ENCODE measurements around the gene SMARCC2. TPM values are rescaled to one million over a fixed set of nuclear protein-coding genes. Genes with fewer than 3 reads are reported as not detected.
"Not testable (repeated sequence)": the region's sequence is repeated elsewhere in the genome, so short reads cannot be mapped to it uniquely, and the experiment has no call there.

SMARCC2 gene
- total RNA-seq, 1 experiment from 2014 or later = 38.4 TPM

DNA sequence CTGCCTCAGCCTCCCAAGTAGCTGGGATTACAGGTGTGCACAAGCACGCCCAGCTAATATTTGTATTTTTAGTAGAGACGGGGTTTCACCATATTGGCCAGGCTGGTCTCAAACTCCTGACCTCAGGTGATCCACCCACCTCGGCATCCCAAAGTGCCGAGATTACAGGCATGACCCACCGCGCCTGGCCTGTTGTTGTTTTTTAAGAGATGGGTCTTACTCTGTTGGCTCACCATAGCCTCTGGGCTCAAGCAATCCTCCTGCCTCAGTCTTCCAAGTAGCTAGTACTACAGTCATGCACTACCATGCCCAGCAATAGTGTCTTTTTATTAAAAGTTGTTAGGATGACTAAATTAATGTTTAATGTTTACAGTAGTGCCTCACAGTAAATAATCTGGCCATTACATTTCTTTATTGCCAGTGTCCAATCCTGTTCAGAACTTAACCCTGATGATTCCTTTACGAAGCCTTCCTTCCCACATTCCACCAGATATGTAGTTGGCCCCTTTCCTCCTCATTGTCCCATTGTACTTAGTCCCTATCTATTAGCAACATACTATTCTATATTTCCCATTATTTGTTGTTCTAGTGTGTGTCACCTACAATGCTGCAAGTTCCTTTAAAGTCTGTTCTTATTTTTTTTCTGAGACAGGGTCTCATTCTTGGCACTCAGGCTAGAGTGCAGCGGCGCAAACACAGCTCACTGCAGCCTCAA, 8.8 kb upstream of the SMARCC2 start:
- Histone ChIP-seq H4K20me1 (ENCODE audit: low read length) (no peaks in the 10 kb centered on the region), H3K4me3 (ENCODE audit: low read length) (no peak overlapping the region), H3K9me3 (ENCODE audit: low read length) (no peaks in the 10 kb centered on the region), H3K4me1 (ENCODE audit: insufficient read depth, low read length) (no peaks in the 10 kb centered on the region), H3K27ac (ENCODE audit: low read length) (no peak overlapping the region), H3K79me2 (ENCODE audit: low read length) (no peaks in the 10 kb centered on the region), H3F3A (ENCODE audit: low read length, unreplicated experiment) (no peaks in the 10 kb centered on the region), H3K9me2 (replicated peaks; ENCODE audit: low read length) (no peaks in the 10 kb centered on the region), H3K27me3 (ENCODE audit: low read length) (no peaks in the 10 kb centered on the region), H3K36me3 (ENCODE audit: low read depth, low read length) (no peaks in the 10 kb centered on the region), H3K9ac (ENCODE audit: low read length) (no peak overlapping the region), H2AFZ (ENCODE audit: low read length) (no peak overlapping the region), H3K4me2 (ENCODE audit: low read length) (no peak overlapping the region)
- ATAC-seq (peak; percentile 16; the same call in 1 of the 2 replicates), DNase-seq (no peak)
- ChIA-PET POLR2A (ENCODE audit: unreplicated experiment) (no interaction called here), CTCF (no interaction called here)
- intact Hi-C loops (cut with micrococcal nuclease) = loop anchor here (10.0 kb wide), 1 partner anchor 267 kb away; the partner anchor contains the start of gene SPRYD4
- no TSS peak for BruUV-seq (replicated peaks)
- TF ChIP-seq EZH2phosphoT487 (IDR thresholded peaks at IDR 0.05; ENCODE audit: borderline replicate concordance, low read length) (no peak), CTCF (conservative IDR thresholded peaks at IDR 0.05; ENCODE audit: low read depth, low read length) (no peak), EZH2 (IDR thresholded peaks at IDR 0.05; ENCODE audit: low read length, unreplicated experiment) (no peak)

DNA sequence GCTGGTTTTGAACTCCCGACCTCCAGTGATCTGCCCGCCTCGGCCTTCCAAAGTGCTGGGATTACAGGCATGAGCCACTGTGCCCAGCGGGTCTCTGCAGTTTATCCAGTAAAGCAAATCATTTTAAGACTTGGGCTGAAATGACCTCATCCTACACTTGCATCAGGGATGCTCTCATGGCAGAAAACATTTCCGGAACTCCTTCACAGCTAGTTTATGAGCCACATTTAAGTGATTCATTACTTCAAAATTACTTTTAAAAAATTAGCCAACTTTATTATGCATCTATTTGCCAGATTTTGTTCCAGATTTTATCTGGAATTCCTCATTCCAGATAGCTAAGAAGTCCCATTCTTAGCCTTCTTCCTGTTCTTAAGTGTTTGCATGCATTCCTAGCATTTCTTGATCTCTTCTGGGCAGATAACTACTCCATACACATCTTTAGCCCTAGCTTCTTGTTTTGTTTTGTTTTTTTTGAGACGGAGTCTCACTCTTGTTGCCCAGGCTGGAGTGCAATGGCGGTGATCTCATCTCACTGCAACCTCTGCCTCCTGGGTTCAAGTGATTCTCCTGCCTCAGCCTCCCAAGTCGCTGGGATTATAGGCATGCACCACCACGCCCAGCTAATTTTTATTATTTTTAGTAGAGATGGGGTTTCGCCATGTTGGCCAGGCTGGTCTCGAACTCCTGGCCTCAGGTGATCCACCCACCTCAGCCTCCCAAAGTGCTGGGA, 7.7 kb upstream of the SMARCC2 start:
- peak; percentile 50 for DNase-seq
- not testable (repeated sequence) for H3K27me3 ChIP-seq (ENCODE audit: low read length); H3K9me3 ChIP-seq (ENCODE audit: low read length); H3K4me1 ChIP-seq (ENCODE audit: insufficient read depth, low read length); H4K20me1 ChIP-seq (ENCODE audit: low read length); H3K27ac ChIP-seq (ENCODE audit: low read length); H3K36me3 ChIP-seq (ENCODE audit: low read depth, low read length); H3K9ac ChIP-seq (ENCODE audit: low read length); H3K4me3 ChIP-seq (ENCODE audit: low read length); H3K9me2 ChIP-seq (replicated peaks; ENCODE audit: low read length); H2AFZ ChIP-seq (ENCODE audit: low read length); BruUV-seq (replicated peaks); H3K4me2 ChIP-seq (ENCODE audit: low read length); H3K79me2 ChIP-seq (ENCODE audit: low read length); H3F3A ChIP-seq (ENCODE audit: low read length, unreplicated experiment)
- intact Hi-C loops (cut with micrococcal nuclease) = loop anchor here (10.0 kb wide), 1 partner anchor 268 kb away; the partner anchor contains the start of gene SPRYD4
- POLR2A ChIA-PET (ENCODE audit: unreplicated experiment) = interaction anchor here (0.6 kb wide), 1 partner anchor 11 kb away, joined by 34 read pairs; no protein-coding TSS in a partner anchor
- ATAC-seq = peak; percentile 58
- CTCF ChIA-PET = interaction anchor here (0.7 to 0.9 kb wide), 2 partner anchors 9 to 25 kb away, joined by 3 to 4 read pairs; partner anchors contain the start of gene RNF41

- BruUV-seq (replicated peaks) = no TSS peak
- no peaks in the 10 kb centered on the region for H4K20me1 ChIP-seq (ENCODE audit: low read length)
- TF ChIP-seq EZH2 (IDR thresholded peaks at IDR 0.05; ENCODE audit: low read length, unreplicated experiment) (no peak), CTCF (conservative IDR thresholded peaks at IDR 0.05; ENCODE audit: low read depth, low read length) (peak; percentile 90), EZH2phosphoT487 (IDR thresholded peaks at IDR 0.05; ENCODE audit: borderline replicate concordance, low read length) (no peak)
Observed at GRCh38 chr12:56193025-56193578, 3.8 kb upstream of the SMARCC2 start.

More at GRCh38 chr12:56193025-56193578, 3.8 kb upstream of the SMARCC2 start:
- Histone ChIP-seq H3K4me3 (ENCODE audit: low read length) (no peak overlapping the region), H2AFZ (ENCODE audit: low read length) (peak overlapping the region; percentile 82), H3K4me1 (ENCODE audit: insufficient read depth, low read length) (peaks cover 10% of the 10 kb centered on the region), H3K27ac (ENCODE audit: low read length) (no peak overlapping the region), H3K4me2 (ENCODE audit: low read length) (no peak overlapping the region), H3K79me2 (ENCODE audit: low read length) (peaks cover 9% of the 10 kb centered on the region), H3K36me3 (ENCODE audit: low read depth, low read length) (no peaks in the 10 kb centered on the region), H3F3A (ENCODE audit: low read length, unreplicated experiment) (no peaks in the 10 kb centered on the region), H3K9me3 (ENCODE audit: low read length) (no peaks in the 10 kb centered on the region), H3K27me3 (ENCODE audit: low read length) (no peaks in the 10 kb centered on the region), H3K9me2 (replicated peaks; ENCODE audit: low read length) (no peaks in the 10 kb centered on the region), H3K9ac (ENCODE audit: low read length) (no peak overlapping the region)
- ChIA-PET CTCF (no interaction called here), POLR2A (ENCODE audit: unreplicated experiment) (no interaction called here)
- no peak for ATAC-seq
- intact Hi-C loops (cut with micrococcal nuclease) = loop anchor here (1.0 to 10.0 kb wide), 2 partner anchors 31 to 272 kb away; partner anchors contain the start of genes NABP2 and SPRYD4
- DNase-seq = peak; percentile 96
